NCI-H82 (cell line): ENCODE measurements around the gene SCUBE1.
"Not testable (repeated sequence)": the region's sequence is repeated elsewhere in the genome, so short reads cannot be mapped to it uniquely, and the experiment has no call there.

Experiments used
- DNase-seq: peaks from one replicate; lab custom pipeline; 2025; lab: John Stamatoyannopoulos, UW

SCUBE1 gene

DNA sequence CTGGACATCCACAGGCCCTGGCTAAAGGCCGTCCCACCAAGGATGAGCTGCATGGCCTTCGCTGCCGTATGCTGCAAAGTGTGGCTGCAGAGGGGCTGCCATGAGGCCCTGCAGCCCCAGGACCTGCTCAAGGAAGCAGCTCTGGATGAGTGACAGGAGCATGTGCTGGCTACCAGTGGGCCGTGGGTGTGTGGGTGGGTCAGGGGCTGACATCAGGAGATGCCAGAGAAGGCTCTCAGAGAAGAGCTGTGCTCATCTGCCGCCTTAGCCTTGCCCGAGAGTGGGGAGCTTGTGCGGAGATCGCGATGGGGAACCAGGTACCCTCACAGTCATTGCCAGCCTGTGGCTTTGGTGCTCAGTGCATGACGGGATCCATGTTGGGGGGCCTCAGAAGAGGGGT, 41.3 kb downstream of the SCUBE1 start:
- no peak for DNase-seq

DNA sequence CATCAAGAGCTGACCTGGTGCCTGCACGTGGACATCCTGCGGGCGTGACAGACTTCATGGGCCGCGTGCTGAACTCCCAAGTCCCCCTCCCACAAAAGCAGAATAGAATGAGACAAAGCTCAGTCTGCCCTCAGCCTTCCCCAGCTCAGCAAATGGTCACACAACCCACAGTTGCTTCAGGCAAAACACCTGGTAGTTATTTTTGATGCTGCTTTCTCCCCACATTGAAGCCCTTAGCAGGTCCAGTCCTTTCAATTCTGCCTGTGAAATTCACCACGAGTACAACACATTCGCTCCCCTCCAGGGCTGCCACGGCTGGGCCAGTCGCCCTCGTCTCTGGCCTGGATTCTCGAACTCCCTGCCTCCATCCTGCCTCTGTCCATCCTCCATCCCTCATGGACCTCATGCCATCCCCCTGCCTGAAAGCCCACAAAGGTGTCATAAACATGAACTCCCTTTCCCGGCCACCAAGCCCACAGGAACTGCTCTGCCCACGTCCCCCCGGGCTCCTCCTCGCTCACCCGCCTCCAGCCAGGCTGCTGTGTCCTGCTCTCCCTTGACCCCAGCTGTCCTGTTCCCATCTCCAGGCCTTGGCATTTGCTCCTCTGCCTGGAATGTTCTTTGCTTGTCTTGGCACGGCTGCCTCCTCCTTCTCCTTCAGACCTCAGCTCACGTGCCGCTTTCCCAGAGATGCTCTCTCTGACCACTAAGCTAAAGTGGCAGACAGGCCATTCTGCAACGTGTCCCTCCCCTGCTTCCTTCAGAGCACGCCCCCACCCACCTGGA, 42.1 kb downstream of the SCUBE1 start:
- no peak for DNase-seq

DNA sequence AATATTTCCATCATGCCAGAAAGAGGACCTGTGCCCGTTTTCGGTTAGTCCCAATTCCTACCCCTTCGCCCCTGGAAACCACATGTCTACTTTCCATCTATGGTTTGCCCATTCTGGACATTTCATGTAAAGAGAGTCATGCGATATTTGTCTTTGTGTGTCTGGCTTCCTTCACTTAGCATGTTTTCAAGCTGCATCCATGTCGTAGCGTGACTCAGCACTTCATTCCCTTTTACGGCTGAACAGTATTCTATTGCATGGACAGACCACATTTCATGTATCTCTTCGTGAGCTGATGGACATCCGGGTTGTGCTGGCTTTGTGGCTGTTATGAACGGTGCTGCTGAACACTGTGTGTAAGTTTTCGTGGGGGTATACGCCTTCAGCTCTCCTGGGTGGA, 43.4 kb downstream of the SCUBE1 start:
- DNase-seq: no peak

DNA sequence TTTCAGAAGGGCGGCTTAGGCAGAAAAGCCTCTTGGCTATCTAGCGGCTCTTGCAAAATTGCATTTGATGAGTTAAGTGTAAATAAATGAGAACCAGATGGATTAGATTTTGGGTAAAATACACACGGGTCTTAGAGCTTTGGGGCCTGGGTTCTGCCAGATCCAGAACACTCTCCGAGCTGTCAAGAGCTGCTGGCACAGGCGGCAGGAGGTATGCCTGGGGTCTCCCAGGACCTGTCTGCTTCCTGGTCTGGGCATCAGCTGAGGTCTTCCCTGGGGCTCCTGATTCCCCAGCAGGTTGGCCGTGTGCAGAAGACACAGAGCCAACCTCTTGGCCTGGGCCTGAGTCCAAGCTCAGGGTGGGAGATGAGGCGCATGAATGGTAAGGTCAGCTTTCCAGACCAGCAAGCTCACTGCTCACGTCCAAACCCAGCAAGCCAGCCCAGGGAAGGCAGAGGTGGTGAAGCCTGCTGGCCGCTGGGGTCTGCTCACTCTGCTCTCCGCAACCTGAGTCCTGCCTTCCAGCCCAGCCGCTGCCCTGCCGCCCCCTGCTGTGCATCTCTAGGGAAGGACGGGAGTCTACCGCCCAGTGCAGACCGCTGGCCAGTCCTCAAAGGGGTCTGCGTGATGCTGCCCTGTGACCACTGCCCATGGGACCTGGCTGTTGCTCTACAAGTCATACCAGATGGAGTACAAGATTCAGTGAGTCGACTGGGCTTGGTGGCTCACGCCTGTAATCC, 44.9 kb downstream of the SCUBE1 start:
- no peak for DNase-seq

DNA sequence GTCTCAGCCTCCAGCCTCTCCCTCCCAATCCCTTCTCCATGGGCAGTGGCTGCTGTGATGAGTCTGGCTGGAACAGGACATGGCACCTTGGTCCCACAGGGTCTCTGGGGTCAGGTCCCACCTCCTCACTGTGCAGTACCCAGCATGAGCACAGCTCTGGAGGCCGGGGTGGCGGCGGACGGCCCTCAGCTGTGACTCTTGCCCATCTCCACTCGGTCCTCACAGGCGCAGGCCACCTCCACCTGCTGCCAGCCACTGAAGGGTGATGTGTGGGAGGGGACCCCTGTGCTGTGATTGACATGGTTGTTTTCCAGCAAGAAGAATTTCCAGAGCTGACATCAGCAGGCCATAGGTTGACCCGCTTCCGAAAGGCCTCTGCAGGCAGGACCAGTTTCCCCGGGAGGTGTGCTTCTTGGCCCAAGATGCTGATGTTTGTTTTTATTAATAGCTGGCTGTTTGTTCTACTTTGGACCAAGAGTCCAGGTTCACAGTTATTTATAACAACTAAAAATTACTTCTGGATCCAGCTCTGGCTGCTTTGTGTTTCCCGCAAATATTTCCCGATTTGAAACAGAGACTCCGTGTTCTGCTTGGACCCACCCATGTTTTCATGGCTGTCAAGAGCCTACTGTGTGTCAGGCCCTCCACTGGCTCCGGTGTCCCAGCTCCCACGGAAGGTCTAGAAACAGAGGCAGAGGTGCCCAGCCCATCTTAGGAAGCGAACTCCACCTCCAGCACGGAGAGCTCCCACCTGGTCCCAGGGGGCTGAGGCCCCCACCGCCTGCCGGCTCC, 45.7 kb downstream of the SCUBE1 start:
- peak; percentile 24 for DNase-seq

DNA sequence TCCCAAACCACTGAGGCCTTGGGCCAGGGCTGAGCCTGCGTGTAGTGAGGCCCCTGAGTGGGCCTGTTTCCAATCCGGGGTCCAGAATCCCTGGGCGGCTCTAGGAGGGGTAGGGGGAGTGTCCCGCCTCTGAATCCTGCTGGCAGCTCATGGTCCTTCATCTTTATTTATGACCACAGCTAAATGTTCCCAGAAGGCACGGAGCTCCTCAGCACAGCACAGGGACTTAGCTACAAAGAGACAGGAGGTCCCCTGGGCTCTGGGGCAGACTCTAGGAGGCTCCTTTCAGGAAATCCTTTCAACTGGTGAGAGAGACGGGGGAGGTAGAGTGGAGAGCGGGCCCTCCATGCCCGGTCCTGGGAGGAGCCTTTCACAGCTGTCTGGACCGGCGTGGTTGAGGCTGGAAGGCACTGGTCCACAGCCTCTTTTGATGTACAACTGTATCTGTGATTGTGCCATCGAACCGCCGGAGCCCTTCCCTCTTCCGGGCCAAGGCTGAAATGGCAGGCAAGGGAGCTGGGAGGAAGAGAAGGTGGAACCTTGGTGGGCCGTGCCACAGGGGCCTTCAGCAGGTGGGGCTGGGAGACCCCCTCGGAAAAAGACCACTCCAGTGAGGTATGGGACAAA, 46.8 kb downstream of the SCUBE1 start:
- peak; percentile 37 for DNase-seq

DNA sequence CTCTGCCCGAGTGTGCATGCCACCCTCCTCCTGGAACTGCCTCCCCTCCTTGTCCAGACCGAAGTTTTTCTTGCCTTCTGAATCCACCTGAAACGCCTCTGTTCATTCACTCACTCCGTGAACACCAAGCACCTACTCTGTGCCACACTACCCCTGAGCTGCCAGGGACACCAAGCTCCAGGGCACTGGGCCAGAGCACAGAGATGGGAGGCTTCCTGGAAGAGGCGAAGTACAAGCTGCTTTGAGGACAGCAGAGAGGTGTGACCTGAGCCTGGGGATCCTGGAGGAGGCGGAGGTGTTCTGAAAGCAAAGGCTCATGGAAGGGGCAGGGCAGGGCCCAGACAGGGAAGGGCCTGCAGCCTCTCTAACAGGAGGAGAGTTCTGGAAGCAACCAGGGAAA, 47.5 kb downstream of the SCUBE1 start:
- DNase-seq: no peak

DNA sequence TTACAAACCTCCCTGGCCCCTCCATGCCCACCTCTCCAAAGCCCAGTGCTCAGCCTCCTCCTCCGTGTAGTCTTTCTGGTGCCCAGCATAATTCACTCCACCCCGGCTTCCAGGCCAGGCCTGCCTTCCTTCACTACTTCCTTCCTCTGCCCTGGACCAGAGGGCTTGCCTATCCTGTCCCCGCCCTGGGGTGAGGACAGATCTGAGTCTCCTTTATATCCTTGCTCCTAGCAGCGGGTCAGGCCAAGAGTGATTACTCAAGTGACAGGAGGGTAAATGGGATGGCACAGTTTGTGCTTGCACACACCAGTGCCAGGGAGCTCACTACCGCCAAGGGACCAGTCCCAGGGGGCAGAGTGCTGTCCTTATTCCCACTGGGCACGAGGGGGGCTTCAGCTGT, 48.0 kb downstream of the SCUBE1 start:
- no peak for DNase-seq

DNA sequence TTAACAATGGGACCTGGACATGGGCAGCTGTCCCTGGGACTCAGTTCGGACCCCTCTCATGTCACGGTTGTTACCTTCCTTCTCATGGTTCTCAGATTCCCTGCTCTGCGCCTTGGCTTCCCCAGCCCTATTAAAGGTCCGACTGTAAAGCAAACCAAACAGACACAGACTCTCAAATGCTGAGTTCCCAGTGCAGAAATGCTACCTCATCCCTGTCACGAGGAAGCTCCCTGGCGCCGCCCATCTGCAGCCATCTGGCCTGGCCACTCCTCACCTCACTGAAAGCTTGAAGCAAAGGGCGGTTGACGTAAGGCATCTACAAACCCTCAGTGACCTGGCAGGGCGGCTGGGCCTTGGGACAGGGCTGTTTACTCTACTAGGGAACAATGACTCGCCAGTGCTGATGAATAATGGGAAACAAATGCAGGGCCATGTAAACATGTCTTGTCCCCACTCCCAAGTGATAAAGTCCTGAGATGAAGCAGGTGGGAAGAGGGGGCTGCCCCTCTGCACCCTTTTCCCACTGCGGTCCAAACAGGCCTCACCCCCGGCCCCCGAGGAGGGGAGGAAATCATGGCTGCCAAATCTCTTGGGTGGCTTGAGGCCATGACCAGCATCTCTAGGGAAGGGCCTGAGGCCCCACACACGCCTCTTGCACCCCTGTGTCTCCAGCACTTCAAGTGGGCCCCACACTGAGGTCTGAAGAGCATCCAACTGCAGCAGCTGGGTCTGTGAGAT, 49.3 kb downstream of the SCUBE1 start:
- DNase-seq: peak; percentile 70

DNA sequence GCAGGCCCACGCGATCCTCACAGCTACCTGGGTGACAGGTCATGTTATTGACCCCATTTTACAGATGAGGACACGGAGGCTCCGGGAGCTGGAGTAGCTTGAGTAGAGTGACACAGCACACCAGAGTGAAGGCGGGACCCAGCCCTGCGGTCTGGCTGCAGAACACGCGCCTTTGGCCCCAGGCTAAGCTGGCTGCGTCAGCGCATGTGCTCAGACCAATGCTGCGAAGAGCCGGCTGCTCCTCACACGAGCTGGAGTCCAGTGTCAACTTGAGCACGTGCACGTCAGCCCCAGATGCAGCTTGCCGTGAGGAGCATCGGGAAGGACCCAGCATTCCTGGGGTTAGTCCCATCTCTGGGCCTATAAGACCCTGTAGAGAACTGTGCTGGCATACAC, 49.9 kb downstream of the SCUBE1 start:
- DNase-seq: no peak

DNA sequence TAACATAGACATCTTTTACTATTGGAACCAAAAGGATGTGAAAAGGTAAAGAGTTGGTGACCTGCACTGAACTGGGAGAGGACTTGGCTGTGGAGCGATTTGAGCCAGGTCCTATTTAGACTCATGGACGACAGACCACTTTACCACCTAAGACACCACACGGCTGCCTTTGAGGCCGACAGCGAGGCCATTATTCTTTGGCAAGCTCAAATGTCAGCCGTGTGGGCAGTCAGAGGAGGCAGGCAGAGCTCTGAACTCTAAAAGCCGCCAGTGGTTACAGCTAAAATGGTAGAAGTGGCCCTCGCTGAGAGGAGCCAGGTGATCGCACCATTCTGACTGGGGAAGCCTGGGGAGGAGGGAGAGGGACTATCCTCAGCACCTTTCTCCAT, 50.5 kb downstream of the SCUBE1 start:
- no peak for DNase-seq

DNA sequence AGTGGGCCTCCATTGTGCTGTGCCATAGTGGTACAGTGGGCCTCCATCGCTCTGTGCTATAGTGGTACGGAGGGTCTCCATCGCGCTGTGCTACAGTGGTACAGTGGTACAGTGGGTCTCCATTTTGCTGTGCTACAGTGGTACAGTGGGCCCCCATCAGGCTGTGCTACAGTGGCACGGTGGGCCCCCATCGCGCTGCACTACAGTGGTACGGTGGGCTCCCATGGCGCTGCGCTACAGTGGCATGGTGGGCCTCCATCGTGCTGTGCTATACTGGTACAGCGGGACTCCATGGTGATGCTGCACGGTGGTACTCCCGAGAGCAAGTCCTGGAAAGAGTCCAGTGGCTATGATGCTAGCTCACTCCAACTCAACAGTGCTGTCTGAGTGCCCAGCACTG, 51.8 kb downstream of the SCUBE1 start:
- DNase-seq: no peak

DNA sequence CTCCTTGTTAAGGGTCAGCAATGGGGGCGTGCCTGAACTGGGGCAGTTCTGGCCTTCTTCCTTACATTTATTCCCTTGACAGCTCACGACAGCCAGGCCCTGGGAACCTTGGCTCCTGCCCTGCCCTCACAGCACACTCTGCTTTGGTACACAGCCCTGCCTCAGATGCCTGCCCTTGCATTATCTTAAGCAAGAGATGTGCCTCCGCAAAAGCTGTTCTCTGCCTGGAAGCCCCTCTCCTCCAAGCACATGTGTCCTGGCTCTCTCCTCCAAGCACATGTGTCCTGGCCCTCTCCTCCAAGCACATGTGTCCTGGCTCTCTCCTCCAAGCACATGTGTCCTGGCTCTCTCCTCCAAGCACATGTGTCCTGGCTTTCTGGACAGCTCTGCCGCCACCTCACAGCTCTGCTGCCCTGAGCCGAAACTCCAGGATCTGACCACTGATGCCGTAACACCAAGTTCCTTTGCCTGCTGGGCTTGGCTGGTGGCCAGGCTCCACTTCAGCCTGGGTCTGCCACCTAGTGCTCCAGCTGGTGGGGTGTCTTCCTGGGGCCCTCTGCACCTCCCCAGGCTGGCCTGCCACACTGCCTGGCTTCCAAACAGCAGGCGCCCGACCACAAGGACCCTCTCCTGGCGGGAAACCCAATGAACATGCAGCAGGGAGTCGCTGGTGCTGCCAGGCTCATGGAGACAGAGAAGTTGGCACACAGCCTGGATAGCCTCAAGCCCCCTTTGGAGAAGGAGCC, 53.0 kb downstream of the SCUBE1 start:
- DNase-seq: no peak

DNA sequence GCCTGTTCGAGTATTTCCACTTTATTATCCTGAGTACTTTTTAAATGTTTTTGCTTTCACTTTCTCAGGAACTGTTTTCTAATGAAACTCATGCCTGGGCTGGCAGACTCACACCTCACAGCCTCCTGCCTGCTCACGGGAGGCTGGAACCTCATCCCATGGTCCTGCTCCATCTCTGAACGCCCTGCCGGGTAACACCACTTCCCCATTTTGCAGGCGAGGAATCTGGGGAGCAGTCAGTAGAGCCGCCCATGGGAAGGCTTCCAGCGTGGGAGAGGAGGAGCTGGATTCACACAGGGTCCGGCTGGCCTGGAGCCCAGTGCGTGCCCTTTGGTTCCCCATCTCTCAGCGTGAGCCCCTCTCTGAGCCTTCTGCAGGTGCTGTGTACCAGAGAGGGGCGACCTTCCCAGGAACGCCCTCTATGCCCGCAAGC, 53.6 kb downstream of the SCUBE1 start:
- no peak for DNase-seq

DNA sequence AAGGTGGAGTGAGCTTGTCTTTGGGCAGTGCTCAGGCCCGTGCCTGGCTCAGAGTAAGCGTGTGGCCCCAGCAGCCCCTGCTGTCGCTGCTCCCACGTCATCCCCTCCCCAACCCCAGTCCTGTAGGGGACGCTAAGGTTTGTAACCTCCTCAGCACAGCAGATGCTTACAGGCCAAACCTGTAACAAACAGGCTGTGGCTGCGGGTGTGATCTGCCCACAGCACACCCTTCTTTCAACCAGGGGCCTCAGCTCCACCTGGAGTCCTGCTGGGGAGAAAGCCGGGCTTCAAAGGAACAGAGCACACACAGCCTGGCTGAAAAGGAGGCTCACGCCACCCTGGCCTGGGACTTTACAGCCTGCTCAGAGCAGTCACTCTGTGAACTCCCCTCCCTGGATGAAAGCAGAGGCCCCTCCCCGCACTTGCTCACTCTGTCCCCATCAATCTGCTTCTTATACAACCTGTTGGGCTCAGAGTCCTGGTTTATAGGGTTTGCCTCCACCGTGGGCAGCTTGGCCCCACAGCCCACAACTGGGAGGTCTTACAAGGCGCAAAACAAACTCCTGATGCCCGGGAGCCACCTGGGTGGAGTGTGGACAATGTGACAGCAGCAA, 54.3 kb downstream of the SCUBE1 start:
- no peak for DNase-seq

DNA sequence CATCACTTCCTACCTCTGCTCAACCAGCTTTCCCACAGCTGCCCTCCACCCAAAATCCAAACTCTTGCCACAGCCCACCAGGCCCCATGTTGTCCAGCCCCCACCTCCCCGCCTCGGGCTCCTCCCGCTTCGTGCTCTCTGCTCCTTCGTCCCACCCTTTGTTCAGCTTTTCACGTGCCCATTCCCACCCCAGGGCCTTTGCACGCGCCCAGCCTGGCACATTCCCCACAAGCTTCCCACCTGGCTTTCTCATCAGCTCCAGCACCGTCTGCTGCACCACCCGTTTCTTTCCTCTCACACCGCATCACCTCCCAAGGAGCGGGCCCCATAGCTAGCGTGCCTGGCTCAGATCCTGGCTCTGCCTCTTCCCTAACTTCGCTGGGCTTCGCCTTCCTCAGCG, 54.8 kb downstream of the SCUBE1 start:
- DNase-seq: no peak

DNA sequence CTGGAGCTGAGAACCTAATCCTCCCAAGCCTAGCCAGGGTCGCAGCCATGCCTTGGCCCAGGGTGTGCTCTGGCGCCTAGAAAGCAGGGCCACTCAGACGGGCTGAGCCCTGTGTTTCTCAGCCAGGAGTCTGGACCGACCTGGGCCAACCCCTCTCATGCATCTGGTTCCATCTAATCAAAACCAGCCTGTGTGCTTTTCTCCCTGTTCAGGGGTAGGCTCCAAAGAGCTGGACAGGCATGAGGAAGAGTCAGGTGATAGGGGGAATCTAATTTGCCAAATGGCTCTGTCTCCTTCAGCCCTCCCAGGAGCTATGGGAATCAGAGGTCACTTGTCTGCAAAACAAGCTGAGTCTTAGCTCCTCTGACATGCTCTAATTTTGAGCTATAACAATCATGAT, 55.7 kb downstream of the SCUBE1 start:
- peak; percentile 45 for DNase-seq

DNA sequence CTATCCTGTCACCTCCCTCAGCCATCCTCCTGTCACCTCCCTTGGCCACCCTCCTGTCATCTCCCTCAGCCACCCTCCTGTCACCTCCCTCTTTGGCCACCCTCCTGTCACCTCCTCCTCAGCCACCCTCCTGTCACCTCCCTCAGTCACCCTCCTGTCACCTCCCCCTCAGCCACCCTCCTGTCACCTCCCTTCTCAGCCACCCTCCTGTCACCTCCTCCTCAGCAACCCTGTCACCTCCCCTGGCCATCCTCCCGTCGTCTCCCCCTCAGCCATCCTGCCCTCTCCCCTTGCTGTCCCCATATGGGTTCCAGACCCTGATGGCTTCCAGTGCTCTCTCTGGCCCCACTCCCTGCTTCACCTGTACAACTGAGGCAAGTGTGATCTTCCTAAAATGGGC, 61.8 kb downstream of the SCUBE1 start:
- DNase-seq: no peak

DNA sequence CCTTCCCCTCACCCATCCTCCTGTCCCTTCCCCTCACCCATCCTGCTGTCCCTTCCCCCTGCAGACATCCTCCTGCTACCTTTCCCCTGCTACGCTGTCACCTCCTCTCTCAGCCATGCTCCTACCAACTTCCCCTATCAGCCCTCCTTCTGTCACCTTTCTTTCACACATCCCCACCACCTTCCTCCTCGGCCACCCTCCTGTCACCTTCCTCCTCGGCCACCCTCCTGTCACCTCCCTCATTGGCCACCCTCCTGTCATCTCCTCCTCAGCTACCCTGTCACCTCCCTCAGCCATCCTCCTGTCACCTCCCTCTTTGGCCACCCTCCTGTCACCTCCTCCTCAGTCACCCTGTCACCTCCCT, 62.7 kb downstream of the SCUBE1 start:
- DNase-seq: not testable (repeated sequence)

DNA sequence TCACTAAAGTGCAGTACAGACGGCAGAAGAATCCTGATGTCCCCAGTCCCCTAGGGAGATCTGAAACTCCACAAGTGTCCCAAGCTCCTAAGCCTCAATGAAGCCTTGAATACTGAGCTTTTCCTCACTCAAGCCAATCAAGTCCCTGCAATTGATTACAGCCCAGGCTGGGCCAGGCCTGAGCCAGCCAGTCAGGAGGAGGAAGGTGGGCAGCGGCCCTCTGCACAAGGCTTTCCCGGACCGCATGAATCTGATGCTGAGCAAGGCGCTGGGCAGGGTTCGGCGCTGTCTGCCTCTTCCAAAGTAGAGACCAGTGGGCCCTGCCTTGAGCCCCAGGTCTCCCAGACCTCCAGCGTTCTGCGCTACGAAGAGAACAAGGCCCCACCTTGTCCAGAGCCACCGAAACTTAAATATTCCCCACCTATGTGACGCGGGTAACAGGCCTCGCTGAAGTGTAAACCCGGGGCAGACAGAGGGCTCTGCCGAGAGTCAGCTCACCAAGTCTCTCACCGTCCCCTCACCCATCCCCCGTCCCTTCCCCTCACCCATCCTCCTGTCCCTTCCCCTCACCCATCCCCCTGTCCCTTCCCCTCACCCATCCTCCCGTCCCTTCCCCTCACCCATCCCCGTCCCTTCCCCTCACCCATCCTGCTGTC, 63.2 kb downstream of the SCUBE1 start:
- no peak for DNase-seq
